Cerebellar cortex (tissue), 1 donor: ENCODE results near the gene PLXNA3.

Experiments used
- DNase-seq: peaks from one replicate; pipeline ENCODE4 v3.0.0-alpha.2; 2015; ENCODE audit warnings: low spot score

PLXNA3 gene

GRCh38 chrX:154458116-154458953 lies at the start of gene PLXNA3:
Gene PLXNA3 (plus strand): TSS chrX:154458281. CDS start chrX:154460184, 1,903 bp downstream.
- no peak for DNase-seq

GRCh38 chrX:154408659-154409221 lies 49.3 kb upstream of the PLXNA3 start:
- no peak for DNase-seq

- DNase-seq: peak; percentile 52
These were observed 48.7 kb upstream of the PLXNA3 start, which contains the start of gene DNASE1L1 for GRCh38 chrX:154409222-154409871. Gene DNASE1L1 (minus strand): TSS chrX:154409254. CDS start chrX:154405568, 3,686 bp downstream.

GRCh38 chrX:154411981-154412340 lies 46.1 kb upstream of the PLXNA3 start:
- DNase-seq: peak; percentile 60

GRCh38 chrX:154412468-154412867 lies 45.6 kb upstream of the PLXNA3 start:
- DNase-seq: no peak

GRCh38 chrX:154413142-154413541 lies 44.9 kb upstream of the PLXNA3 start:
- DNase-seq: no peak

GRCh38 chrX:154417157-154417556 lies 40.9 kb upstream of the PLXNA3 start:
- DNase-seq: peak; percentile 60

GRCh38 chrX:154419189-154419588 lies 38.9 kb upstream of the PLXNA3 start:
- DNase-seq: no peak

- DNase-seq: no peak
These were observed 38.2 kb upstream of the PLXNA3 start for GRCh38 chrX:154419688-154420401.

GRCh38 chrX:154420402-154420756 lies 37.7 kb upstream of the PLXNA3 start:
- no peak for DNase-seq

GRCh38 chrX:154426916-154427770 lies 30.9 kb upstream of the PLXNA3 start:
- no peak for DNase-seq

GRCh38 chrX:154428176-154429171 lies 29.6 kb upstream of the PLXNA3 start, which contains the start of gene ATP6AP1:
Gene ATP6AP1 (plus strand): TSS chrX:154428677. CDS start chrX:154428693, 16 bp downstream.
- DNase-seq: peak; percentile 92

- DNase-seq: no peak
These were observed 28.4 kb upstream of the PLXNA3 start for GRCh38 chrX:154429711-154430110.

- DNase-seq: no peak
These were observed 27.6 kb upstream of the PLXNA3 start for GRCh38 chrX:154430479-154430878.

GRCh38 chrX:154430916-154431315 lies 27.2 kb upstream of the PLXNA3 start:
- no peak for DNase-seq

- DNase-seq: no peak
These were observed 26.7 kb upstream of the PLXNA3 start for GRCh38 chrX:154431341-154431740.

- DNase-seq: no peak
These were observed 25.9 kb upstream of the PLXNA3 start for GRCh38 chrX:154432210-154432609.

- no peak for DNase-seq
These were observed 24.5 kb upstream of the PLXNA3 start for GRCh38 chrX:154433605-154434004.

GRCh38 chrX:154434394-154435168 lies 23.5 kb upstream of the PLXNA3 start:
- DNase-seq: no peak
